Brain pericyte (primary cell): Measurements from ENCODE around the gene CCDC124.

Experiments
- DNase-seq: peaks from one replicate; pipeline ENCODE4 v3.0.0-alpha.2; 2012; ENCODE audit warnings: low read depth, low spot score

Gene CCDC124

GRCh38 chr19:17953316-17953801 is 20.5 kb downstream of the CCDC124 start:
- DNase-seq, result no peak

- no peak for DNase-seq
Measured at GRCh38 chr19:17953869-17954268, 21.1 kb downstream of the CCDC124 start.

GRCh38 chr19:17954401-17954800 is 21.6 kb downstream of the CCDC124 start:
- DNase-seq, result no peak

- DNase-seq, result no peak
Measured at GRCh38 chr19:17957149-17957849, 24.5 kb downstream of the CCDC124 start.

GRCh38 chr19:17957885-17958284 is 25.1 kb downstream of the CCDC124 start:
- DNase-seq, result no peak

- no peak for DNase-seq
Measured at GRCh38 chr19:17963936-17964691, 31.3 kb downstream of the CCDC124 start.

- no peak for DNase-seq
Measured at GRCh38 chr19:17965370-17966128, 32.7 kb downstream of the CCDC124 start.

GRCh38 chr19:17966129-17966483 is 33.3 kb downstream of the CCDC124 start:
- no peak for DNase-seq

GRCh38 chr19:17966550-17967256 is 33.9 kb downstream of the CCDC124 start, which contains the start of gene KCNN1:
KCNN1 (plus strand) TSS chr19:17967107; CDS start chr19:17973889, 6,782 bp downstream.
- no peak for DNase-seq

- no peak for DNase-seq
Measured at GRCh38 chr19:17967257-17968051, 34.6 kb downstream of the CCDC124 start.

- no peak for DNase-seq
Measured at GRCh38 chr19:17968362-17968761, 35.5 kb downstream of the CCDC124 start.

GRCh38 chr19:17969096-17969792 is 36.4 kb downstream of the CCDC124 start:
- DNase-seq, result no peak

GRCh38 chr19:17972230-17972629 is 39.4 kb downstream of the CCDC124 start:
- DNase-seq, result no peak

- DNase-seq, result no peak
Measured at GRCh38 chr19:17973759-17974158, 40.9 kb downstream of the CCDC124 start.

- no peak for DNase-seq
Measured at GRCh38 chr19:17974551-17974950, 41.7 kb downstream of the CCDC124 start.

- no peak for DNase-seq
Measured at GRCh38 chr19:17975032-17975431, 42.2 kb downstream of the CCDC124 start.

GRCh38 chr19:17977021-17977420 is 44.2 kb downstream of the CCDC124 start:
- no peak for DNase-seq

GRCh38 chr19:17977488-17977887 is 44.7 kb downstream of the CCDC124 start:
- DNase-seq, result no peak

GRCh38 chr19:17981611-17982010 is 48.8 kb downstream of the CCDC124 start:
- no peak for DNase-seq

GRCh38 chr19:17982430-17982829 is 49.6 kb downstream of the CCDC124 start:
- DNase-seq, result no peak
